Measurements from ENCODE around the gene SIM1. TPM values are rescaled to one million over a fixed set of nuclear protein-coding genes. Genes with fewer than 3 reads are reported as not detected.

SIM1 gene
- total RNA-seq, 1 donor from 2014 or later: not detected

DNA sequence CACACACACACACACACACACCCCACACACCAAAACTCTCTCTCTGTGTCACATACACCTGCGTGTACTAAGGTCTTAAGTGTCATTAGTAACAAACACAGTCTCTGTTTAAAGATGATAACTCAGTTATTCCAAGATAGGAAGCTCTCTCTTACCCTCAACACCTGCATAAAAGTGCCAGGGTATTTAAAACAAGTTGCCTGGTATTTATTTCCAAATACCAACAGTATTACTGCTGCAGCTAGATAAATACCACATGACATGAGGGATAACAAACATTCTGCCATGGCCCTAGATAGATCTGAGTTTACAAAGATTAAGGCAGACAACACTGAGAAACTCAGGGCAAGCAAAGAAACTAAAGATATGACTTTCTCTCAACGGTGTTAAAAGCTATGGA, 118.5 kb downstream of the SIM1 start:
- ATAC-seq (no peak), DNase-seq (no peak)
- Histone ChIP-seq H3K27me3 (no peaks in the 10 kb centered on the region), H3K36me3 (no peaks in the 10 kb centered on the region), H3K4me1 (no peaks in the 10 kb centered on the region), H3K27ac (no peak overlapping the region), H3K9me3 (no peaks in the 10 kb centered on the region), H3K4me3 (no peak overlapping the region)
- intact Hi-C loops (cut with DNase I): no loop called here
- TF ChIP-seq, protein P1, sequence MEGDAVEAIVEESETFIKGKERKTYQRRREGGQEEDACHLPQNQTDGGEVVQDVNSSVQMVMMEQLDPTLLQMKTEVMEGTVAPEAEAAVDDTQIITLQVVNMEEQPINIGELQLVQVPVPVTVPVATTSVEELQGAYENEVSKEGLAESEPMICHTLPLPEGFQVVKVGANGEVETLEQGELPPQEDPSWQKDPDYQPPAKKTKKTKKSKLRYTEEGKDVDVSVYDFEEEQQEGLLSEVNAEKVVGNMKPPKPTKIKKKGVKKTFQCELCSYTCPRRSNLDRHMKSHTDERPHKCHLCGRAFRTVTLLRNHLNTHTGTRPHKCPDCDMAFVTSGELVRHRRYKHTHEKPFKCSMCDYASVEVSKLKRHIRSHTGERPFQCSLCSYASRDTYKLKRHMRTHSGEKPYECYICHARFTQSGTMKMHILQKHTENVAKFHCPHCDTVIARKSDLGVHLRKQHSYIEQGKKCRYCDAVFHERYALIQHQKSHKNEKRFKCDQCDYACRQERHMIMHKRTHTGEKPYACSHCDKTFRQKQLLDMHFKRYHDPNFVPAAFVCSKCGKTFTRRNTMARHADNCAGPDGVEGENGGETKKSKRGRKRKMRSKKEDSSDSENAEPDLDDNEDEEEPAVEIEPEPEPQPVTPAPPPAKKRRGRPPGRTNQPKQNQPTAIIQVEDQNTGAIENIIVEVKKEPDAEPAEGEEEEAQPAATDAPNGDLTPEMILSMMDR (IDR thresholded peaks at IDR 0.05): no peak

DNA sequence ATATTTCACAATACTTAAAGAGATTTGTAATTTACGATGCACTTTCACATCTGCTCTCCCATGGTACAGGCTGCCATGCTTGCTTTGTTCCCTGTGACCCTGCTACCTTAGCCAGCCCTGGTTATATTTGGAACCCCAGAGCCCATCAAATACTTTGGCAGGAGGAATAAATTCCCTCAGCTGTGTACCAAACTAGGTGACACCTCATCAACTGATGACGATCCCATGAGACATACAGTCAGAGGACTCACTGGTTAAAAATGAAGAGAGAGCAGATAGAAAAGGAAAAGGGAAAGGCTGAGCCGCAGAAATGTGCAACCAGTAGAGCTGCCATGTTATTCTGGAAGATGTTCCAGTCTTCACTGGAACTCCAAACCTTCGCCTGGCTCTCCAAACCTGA, 120.0 kb downstream of the SIM1 start:
- TF ChIP-seq, protein P1 (IDR thresholded peaks at IDR 0.05): no peak
- Histone ChIP-seq H3K4me1 (no peaks in the 10 kb centered on the region), H3K27ac (no peak overlapping the region), H3K9me3 (no peaks in the 10 kb centered on the region), H3K36me3 (no peaks in the 10 kb centered on the region), H3K4me3 (no peak overlapping the region), H3K27me3 (no peaks in the 10 kb centered on the region)
- ATAC-seq (no peak), DNase-seq (no peak)
- intact Hi-C loops (cut with DNase I): no loop called here

DNA sequence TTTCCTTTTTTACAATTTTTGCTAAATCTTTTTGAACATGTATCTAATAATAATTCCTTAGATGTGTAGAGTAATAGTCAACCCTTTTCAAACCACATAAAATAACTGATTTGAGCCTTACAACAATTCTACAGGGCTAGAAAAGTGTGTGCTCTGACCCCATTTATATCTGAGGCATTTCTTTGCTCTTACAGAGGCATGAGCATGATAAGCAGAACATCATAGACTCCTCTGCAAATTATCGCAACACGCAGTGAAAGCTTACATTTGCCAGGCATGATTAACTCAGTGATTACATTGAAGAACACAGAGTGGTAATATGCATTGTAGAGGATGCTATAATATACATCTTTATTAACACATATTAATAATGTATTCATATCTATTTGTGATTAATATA, 120.4 kb downstream of the SIM1 start:
- no peaks in the 10 kb centered on the region for H3K9me3 ChIP-seq
- H3K36me3 ChIP-seq: no peaks in the 10 kb centered on the region
- no peaks in the 10 kb centered on the region for H3K4me1 ChIP-seq
- no peak overlapping the region for H3K4me3 ChIP-seq
- H3K27me3 ChIP-seq: no peaks in the 10 kb centered on the region
- intact Hi-C loops (cut with DNase I): no loop called here
- H3K27ac ChIP-seq: no peak overlapping the region
- TF ChIP-seq, protein P1 (IDR thresholded peaks at IDR 0.05): no peak
- DNase-seq: no peak
- no peak for ATAC-seq

DNA sequence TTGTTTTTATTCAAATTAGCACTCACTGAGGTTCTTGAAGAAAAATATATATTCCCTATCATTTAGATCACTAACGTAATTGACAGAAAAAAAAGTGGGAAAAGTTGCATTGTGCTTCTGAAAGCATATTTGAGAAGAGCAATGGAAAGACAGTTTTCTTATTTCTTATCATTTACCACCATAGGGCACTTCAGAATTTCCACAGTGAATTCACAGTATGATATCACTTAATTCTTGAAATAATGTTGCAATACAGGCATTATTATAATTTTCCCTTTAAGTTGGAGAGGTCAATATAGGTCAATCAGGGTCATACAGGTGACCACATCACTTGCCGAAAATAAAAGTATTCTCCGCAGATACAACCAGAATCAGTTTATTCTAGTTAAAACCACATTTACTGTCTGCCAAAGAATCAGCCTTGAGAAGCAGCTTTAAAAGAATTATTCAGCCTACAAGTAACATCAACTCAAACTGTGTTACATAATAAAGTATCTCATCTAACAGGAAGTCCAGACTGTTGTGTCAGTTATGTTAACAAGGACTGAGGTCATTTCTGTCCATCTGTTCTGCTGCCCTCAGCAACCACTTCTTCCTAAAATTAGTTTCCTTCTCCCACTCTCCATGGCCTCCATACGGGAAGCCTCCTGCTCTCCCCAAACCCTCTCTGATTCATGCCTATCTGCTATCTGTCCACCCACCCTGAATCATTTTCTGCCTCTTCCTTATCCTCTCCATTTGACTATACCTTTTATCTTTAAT, 121.2 kb downstream of the SIM1 start:
- no peaks in the 10 kb centered on the region for H3K36me3 ChIP-seq
- no peaks in the 10 kb centered on the region for H3K27me3 ChIP-seq
- TF ChIP-seq, protein P1 (IDR thresholded peaks at IDR 0.05): no peak
- DNase-seq: no peak
- no peaks in the 10 kb centered on the region for H3K9me3 ChIP-seq
- intact Hi-C loops (cut with DNase I): no loop called here
- no peak overlapping the region for H3K4me3 ChIP-seq
- H3K27ac ChIP-seq: no peak overlapping the region
- no peaks in the 10 kb centered on the region for H3K4me1 ChIP-seq
- peak; percentile 66 for ATAC-seq

DNA sequence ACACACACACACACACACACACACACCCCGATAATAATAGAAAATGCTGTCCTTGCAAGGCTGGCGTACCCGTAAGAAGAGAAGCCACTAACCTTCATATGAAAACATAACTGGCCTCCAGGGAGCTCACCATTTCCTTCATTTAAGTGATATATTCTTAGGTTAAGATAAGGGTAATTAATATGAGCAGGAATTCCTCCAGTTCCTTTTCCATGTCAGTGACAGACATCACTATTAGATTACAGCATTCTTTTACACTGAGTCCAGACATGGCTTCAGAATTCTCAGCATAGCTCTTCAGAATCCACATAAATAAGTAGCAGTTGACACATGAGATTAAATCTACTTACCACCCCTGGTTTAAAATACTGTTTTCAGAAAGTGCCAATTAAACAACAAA, 121.9 kb downstream of the SIM1 start:
- Histone ChIP-seq H3K9me3 (no peaks in the 10 kb centered on the region), H3K4me3 (no peak overlapping the region), H3K36me3 (no peaks in the 10 kb centered on the region), H3K27me3 (no peaks in the 10 kb centered on the region), H3K4me1 (no peaks in the 10 kb centered on the region), H3K27ac (no peak overlapping the region)
- ATAC-seq (no peak), DNase-seq (no peak)
- TF ChIP-seq, protein P1 (IDR thresholded peaks at IDR 0.05): no peak
- intact Hi-C loops (cut with DNase I): no loop called here

Measured in upper lobe of right lung (tissue), 1 donor.